ENCODE results near the gene PCIF1. TPM values are rescaled to one million over a fixed set of nuclear protein-coding genes. Genes with fewer than 3 reads are reported as not detected.
"Not testable (repeated sequence)": the region's sequence is repeated elsewhere in the genome, so short reads cannot be mapped to it uniquely, and the experiment has no call there.

The PCIF1 gene
- total and polyA plus RNA-seq, 10 donors, result 25.1 to 61.9 (median 45.9) TPM

GRCh38 chr20:45924391-45925261 lies 9.9 kb upstream of the PCIF1 start:
- Histone ChIP-seq H3K4me3 (no peak overlapping the region), H3K4me1 (peaks cover 0 to 48% (median 23%) of the 10 kb centered on the region in 6 donors), H3K36me3 (no peaks in the 10 kb centered on the region), H3K27ac (peak overlapping the region; percentile 31 to 86 (median 79)), H3K27me3 (replicated peaks in 1 of 7) (no peaks in the 10 kb centered on the region), H3K9me3 (no peaks in the 10 kb centered on the region)
- intact Hi-C loops (cut with DNase I; ENCODE audit: low total_unique reads), result no loop called here
- TF ChIP-seq POLR2AphosphoS5 (IDR thresholded peaks at IDR 0.05), result peak in 2 of 3 donors; percentile 44 to 73
- TF ChIP-seq POLR2A (IDR thresholded peaks at IDR 0.05), result no peak
- DNase-seq, result no peak
- WGBS, 5 donors, result 52 to 65% (median 56%) methylated on average over 16 to 21 of the region's 21 CpGs

DNA sequence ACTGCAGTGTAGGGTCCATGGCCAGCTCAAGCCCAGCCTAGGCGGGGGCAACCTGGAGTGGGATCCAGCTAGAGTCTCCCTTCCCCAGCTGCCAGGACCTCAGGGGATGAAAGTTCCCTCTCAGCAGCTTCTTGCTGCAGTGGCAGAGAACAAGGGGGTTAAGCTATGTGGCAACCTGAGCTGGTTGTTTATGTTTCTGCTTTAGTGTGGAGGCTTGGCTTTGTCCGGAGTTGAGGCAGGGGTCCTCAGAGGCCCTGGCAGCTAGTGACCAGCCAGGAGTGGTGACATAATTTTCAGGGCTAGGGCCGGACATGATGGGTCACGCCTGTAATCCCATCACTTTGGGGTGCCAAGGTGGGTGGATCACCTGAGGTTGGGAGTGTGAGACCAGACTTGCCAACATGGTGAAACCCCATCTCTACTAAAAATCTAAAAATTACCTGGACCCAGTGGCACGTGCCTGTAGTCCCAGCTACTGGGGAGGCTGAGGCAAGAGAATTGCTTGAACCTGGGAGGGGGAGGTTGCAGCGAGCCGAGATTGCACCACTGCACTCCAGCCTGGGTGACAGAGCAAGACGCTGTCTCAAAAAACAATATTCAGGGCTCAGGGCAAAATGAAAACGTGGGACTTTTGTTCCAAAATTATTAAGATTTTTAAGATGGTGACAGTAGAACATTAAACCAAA lies 8.5 kb upstream of the PCIF1 start:
- no peaks in the 10 kb centered on the region for H3K27me3 ChIP-seq (replicated peaks in 1 of 7)
- no peak for DNase-seq
- no peaks in the 10 kb centered on the region for H3K36me3 ChIP-seq
- TF ChIP-seq POLR2AphosphoS5 (IDR thresholded peaks at IDR 0.05), result no peak
- no peak for TF ChIP-seq POLR2A (IDR thresholded peaks at IDR 0.05)
- TF ChIP-seq, protein P1, sequence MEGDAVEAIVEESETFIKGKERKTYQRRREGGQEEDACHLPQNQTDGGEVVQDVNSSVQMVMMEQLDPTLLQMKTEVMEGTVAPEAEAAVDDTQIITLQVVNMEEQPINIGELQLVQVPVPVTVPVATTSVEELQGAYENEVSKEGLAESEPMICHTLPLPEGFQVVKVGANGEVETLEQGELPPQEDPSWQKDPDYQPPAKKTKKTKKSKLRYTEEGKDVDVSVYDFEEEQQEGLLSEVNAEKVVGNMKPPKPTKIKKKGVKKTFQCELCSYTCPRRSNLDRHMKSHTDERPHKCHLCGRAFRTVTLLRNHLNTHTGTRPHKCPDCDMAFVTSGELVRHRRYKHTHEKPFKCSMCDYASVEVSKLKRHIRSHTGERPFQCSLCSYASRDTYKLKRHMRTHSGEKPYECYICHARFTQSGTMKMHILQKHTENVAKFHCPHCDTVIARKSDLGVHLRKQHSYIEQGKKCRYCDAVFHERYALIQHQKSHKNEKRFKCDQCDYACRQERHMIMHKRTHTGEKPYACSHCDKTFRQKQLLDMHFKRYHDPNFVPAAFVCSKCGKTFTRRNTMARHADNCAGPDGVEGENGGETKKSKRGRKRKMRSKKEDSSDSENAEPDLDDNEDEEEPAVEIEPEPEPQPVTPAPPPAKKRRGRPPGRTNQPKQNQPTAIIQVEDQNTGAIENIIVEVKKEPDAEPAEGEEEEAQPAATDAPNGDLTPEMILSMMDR (IDR thresholded peaks at IDR 0.05 in 8 of 11, conservative IDR thresholded peaks at IDR 0.05 in 3 of 11), result no peak
- H3K4me3 ChIP-seq, result no peak overlapping the region
- H3K4me1 ChIP-seq, result peaks cover 0 to 37% (median 19%) of the 10 kb centered on the region in 6 donors
- WGBS, 5 donors, result 71 to 89% (median 81%) methylated on average over 8 to 9 of the region's 9 CpGs
- no peaks in the 10 kb centered on the region for H3K9me3 ChIP-seq
- H3K27ac ChIP-seq, result peak overlapping the region in 3 of 8 donors; percentile 3 to 82 (median 78)
- intact Hi-C loops (cut with DNase I; ENCODE audit: low total_unique reads), result no loop called here

DNA sequence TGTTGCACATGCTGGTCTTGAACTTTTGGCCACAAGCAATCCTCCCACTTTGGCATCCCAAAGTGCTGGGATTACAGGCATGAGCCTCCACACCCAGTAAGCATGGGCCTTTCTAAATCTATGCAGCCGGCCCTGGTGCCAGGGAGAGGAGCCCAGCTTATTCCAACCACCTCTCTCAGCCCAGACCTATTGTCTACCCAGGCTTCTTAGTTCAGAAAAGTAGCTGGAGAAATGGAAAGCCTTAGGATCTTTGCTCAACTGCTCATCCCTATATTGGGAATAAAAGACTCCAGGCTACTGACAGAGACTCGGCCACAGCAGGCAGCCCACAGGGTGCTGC lies 7.8 kb upstream of the PCIF1 start:
- Histone ChIP-seq H3K27ac (no peak overlapping the region), H3K9me3 (no peaks in the 10 kb centered on the region), H3K27me3 (replicated peaks in 1 of 7) (no peaks in the 10 kb centered on the region), H3K4me1 (peaks cover 0 to 36% (median 17%) of the 10 kb centered on the region in 6 donors), H3K36me3 (no peaks in the 10 kb centered on the region), H3K4me3 (no peak overlapping the region)
- 90 to 100% (median 97%) methylated on average over 1 to 2 of the region's 2 CpGs for WGBS, 5 donors
- TF ChIP-seq POLR2AphosphoS5 (IDR thresholded peaks at IDR 0.05), result no peak
- no peak for TF ChIP-seq POLR2A (IDR thresholded peaks at IDR 0.05)
- TF ChIP-seq, protein P1 (IDR thresholded peaks at IDR 0.05 in 8 of 11, conservative IDR thresholded peaks at IDR 0.05 in 3 of 11), result no peak
- DNase-seq, result no peak
- intact Hi-C loops (cut with DNase I; ENCODE audit: low total_unique reads), result no loop called here

- peaks cover 0 to 30% (median 15%) of the 10 kb centered on the region in 6 donors for H3K4me1 ChIP-seq
- H3K9me3 ChIP-seq, result no peaks in the 10 kb centered on the region
- no peak overlapping the region for H3K27ac ChIP-seq
- no peak overlapping the region for H3K4me3 ChIP-seq
- TF ChIP-seq POLR2AphosphoS5 (IDR thresholded peaks at IDR 0.05), result peak in 1 of 3 donors; percentile 6
- no peak for TF ChIP-seq POLR2A (IDR thresholded peaks at IDR 0.05)
- DNase-seq, result no peak
- 82 to 93% (median 88%) methylated on average over 14 of the region's 14 CpGs for WGBS, 5 donors
- H3K36me3 ChIP-seq, result peaks cover 0 to under 1% (median 0%) of the 10 kb centered on the region in 6 donors
- intact Hi-C loops (cut with DNase I; ENCODE audit: low total_unique reads), result no loop called here
- no peaks in the 10 kb centered on the region for H3K27me3 ChIP-seq (replicated peaks in 1 of 7)
These were observed 7.2 kb upstream of the PCIF1 start for GRCh38 chr20:45927071-45927878.

DNA sequence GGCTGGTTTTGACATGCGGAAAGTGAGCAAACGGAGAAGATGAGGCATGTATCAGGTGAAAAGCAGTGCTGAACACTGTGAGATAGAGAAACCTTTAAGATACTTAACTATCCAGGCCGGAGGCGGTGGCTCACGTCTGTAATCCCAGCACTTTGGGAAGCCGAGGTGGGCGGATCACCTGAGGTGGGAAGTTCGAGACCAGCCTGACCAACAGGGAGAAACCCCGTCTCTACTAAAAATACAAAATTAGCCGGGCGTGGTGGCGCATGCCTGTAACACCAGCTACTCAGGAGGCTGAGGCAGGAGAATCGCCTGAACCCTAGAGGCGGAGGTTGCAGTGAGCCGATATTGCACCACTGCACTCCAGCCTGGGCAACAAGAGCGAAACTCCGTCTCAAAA lies 2.8 kb upstream of the PCIF1 start:
- H3K27ac ChIP-seq; H3K9me3 ChIP-seq; H3K4me3 ChIP-seq; DNase-seq; intact Hi-C loops (cut with DNase I; ENCODE audit: low total_unique reads); H3K27me3 ChIP-seq (replicated peaks in 1 of 7): not testable (repeated sequence)
- H3K36me3 ChIP-seq, result peaks cover 0 to 10% (median 0%) of the 10 kb centered on the region in 6 donors
- 94 to 95% (median 95%) methylated on average over 16 to 17 of the region's 17 CpGs for WGBS, 5 donors
- peaks cover 12 to 29% (median 24%) of the 10 kb centered on the region in 6 donors for H3K4me1 ChIP-seq

Data from spleen (tissue), 11 donors.